Mesendoderm (in vitro differentiated cells): ENCODE results near the gene TLNRD1.

Experiments
- DNase-seq: peaks from one replicate; pipeline ENCODE4 v3.0.0; 2013
- H2AK5ac ChIP-seq: 2 replicates; pipeline ENCODE4 v1.6.1; 2013; ENCODE audit warnings: low read length, inconsistent platforms
- H2BK120ac ChIP-seq: 2 replicates; pipeline ENCODE4 v1.6.1; 2013; ENCODE audit warnings: low read depth, mild to moderate bottlenecking, low read length, moderate library complexity, mixed read lengths
- H2BK15ac ChIP-seq: replicated peaks from 2 replicates; pipeline ENCODE4 v1.6.1; 2013; ENCODE audit warnings: low read depth, mild to moderate bottlenecking, moderate library complexity
- H2BK5ac ChIP-seq: 2 replicates; pipeline ENCODE4 v1.6.1; 2013; ENCODE audit warnings: low read length, inconsistent platforms
- H3K18ac ChIP-seq: 2 replicates; pipeline ENCODE4 v1.6.1; 2013; ENCODE audit warnings: mild to moderate bottlenecking, low read length, mixed read lengths
- H3K23ac ChIP-seq: one replicate; pipeline ENCODE4 v1.6.1; 2013; ENCODE audit warnings: low read length
- H3K27ac ChIP-seq: 2 replicates; pipeline ENCODE4 v1.5.1; 2013; ENCODE audit warnings: low read depth, mild to moderate bottlenecking, inconsistent platforms, low read length, moderate library complexity
- H3K27me3 ChIP-seq: 2 replicates; pipeline ENCODE4 v1.6.1; 2013; ENCODE audit warnings: low read length, control low read depth, mild to moderate bottlenecking, inconsistent platforms; ENCODE audit not compliant: insufficient read depth, poor library complexity
- H3K36me3 ChIP-seq: 2 replicates; pipeline ENCODE4 v1.6.1; 2013; ENCODE audit warnings: low read length, inconsistent platforms; ENCODE audit not compliant: control insufficient read depth, insufficient read depth
- H3K4ac ChIP-seq: one replicate; pipeline ENCODE4 v1.6.1; 2013; ENCODE audit warnings: low read depth, mild to moderate bottlenecking, low read length, moderate library complexity
- H3K4me1 ChIP-seq: 2 replicates; pipeline ENCODE4 v1.6.1; 2013; ENCODE audit warnings: low read depth, low read length, inconsistent platforms; ENCODE audit not compliant: control insufficient read depth
- H3K4me2 ChIP-seq: 2 replicates; pipeline ENCODE4 v1.6.1; 2013; ENCODE audit warnings: low read length
- H3K4me3 ChIP-seq: 2 replicates; pipeline ENCODE4 v1.5.1; 2013; ENCODE audit warnings: mild to moderate bottlenecking, low read length
- H3K56ac ChIP-seq: one replicate; pipeline ENCODE4 v1.6.1; 2013; ENCODE audit warnings: low read length
- H3K79me1 ChIP-seq: 2 replicates; pipeline ENCODE4 v1.6.1; 2013; ENCODE audit warnings: low read length, inconsistent platforms
- H3K79me2 ChIP-seq: 2 replicates; pipeline ENCODE4 v1.6.1; 2013; ENCODE audit warnings: mild to moderate bottlenecking, low read length; ENCODE audit not compliant: control insufficient read depth, insufficient read depth
- H3K9ac ChIP-seq: 2 replicates; pipeline ENCODE4 v1.6.1; 2013; ENCODE audit warnings: low read length, inconsistent platforms
- H4K5ac ChIP-seq: one replicate; pipeline ENCODE4 v1.6.1; 2013; ENCODE audit warnings: low read length
- H4K8ac ChIP-seq: one replicate; pipeline ENCODE4 v1.6.1; 2013; ENCODE audit warnings: low read depth, mild to moderate bottlenecking, control low read depth, low read length, moderate library complexity
- WGBS: extraction: QIAGEN DNeasy Blood & Tissue Kit; methylation state at CpG from one replicate; pipeline ENCODE4 v1.1.7; 2013; ENCODE audit warnings: low lambda C conversion rate, missing lambda C conversion rate; ENCODE audit not compliant: insufficient coverage; ENCODE audit errors: extremely low coverage; 5-methylcytosine and 5-hydroxymethylcytosine counted together

The TLNRD1 gene

GRCh38 chr15:81043281-81043934 lies 42.7 kb downstream of the TLNRD1 start:
- no peak overlapping the region for H3K18ac ChIP-seq
- no peak overlapping the region for H3K4me3 ChIP-seq
- H4K5ac ChIP-seq: no peak overlapping the region
- no peaks in the 10 kb centered on the region for H3K27me3 ChIP-seq
- H3K4me1 ChIP-seq: no peaks in the 10 kb centered on the region
- H2AK5ac ChIP-seq: no peak overlapping the region
- H2BK15ac ChIP-seq: no peak overlapping the region
- H4K8ac ChIP-seq: no peak overlapping the region
- H3K36me3 ChIP-seq: no peaks in the 10 kb centered on the region
- no peak overlapping the region for H3K27ac ChIP-seq
- no peak overlapping the region for H3K9ac ChIP-seq
- no peak overlapping the region for H3K56ac ChIP-seq
- H3K4ac ChIP-seq: no peak overlapping the region
- H2BK120ac ChIP-seq: no peak overlapping the region
- H3K23ac ChIP-seq: no peak overlapping the region
- H3K79me1 ChIP-seq: no peaks in the 10 kb centered on the region
- H3K79me2 ChIP-seq: no peaks in the 10 kb centered on the region
- no peak overlapping the region for H2BK5ac ChIP-seq
- no CpG with 5 or more reads among the region's 2 CpGs for WGBS
- H3K4me2 ChIP-seq: no peak overlapping the region
- DNase-seq: no peak

- Histone ChIP-seq H3K36me3 (no peaks in the 10 kb centered on the region), H3K23ac (no peak overlapping the region), H4K5ac (no peak overlapping the region), H2AK5ac (no peak overlapping the region), H4K8ac (no peak overlapping the region), H2BK5ac (no peak overlapping the region), H3K4me1 (no peaks in the 10 kb centered on the region), H2BK120ac (no peak overlapping the region), H3K56ac (no peak overlapping the region), H3K4me3 (no peak overlapping the region), H2BK15ac (no peak overlapping the region), H3K27ac (no peak overlapping the region), H3K79me1 (no peaks in the 10 kb centered on the region), H3K18ac (no peak overlapping the region), H3K27me3 (no peaks in the 10 kb centered on the region), H3K4me2 (no peak overlapping the region), H3K79me2 (no peaks in the 10 kb centered on the region), H3K9ac (no peak overlapping the region), H3K4ac (no peak overlapping the region)
- no peak for DNase-seq
- WGBS: no CpG with 5 or more reads among the region's 6 CpGs
Observed at GRCh38 chr15:81043935-81044575, 43.3 kb downstream of the TLNRD1 start.

- Histone ChIP-seq H3K27ac (no peak overlapping the region), H2BK120ac (no peak overlapping the region), H3K4me1 (no peaks in the 10 kb centered on the region), H3K36me3 (no peaks in the 10 kb centered on the region), H3K27me3 (no peaks in the 10 kb centered on the region), H3K56ac (no peak overlapping the region), H3K4me3 (no peak overlapping the region), H2BK5ac (no peak overlapping the region), H2BK15ac (no peak overlapping the region), H3K23ac (no peak overlapping the region), H3K4ac (no peak overlapping the region), H4K5ac (no peak overlapping the region), H3K9ac (no peak overlapping the region), H4K8ac (no peak overlapping the region), H3K4me2 (no peak overlapping the region), H3K18ac (no peak overlapping the region), H3K79me2 (no peaks in the 10 kb centered on the region), H2AK5ac (no peak overlapping the region), H3K79me1 (no peaks in the 10 kb centered on the region)
- WGBS: no CpG with 5 or more reads among the region's 2 CpGs
- no peak for DNase-seq
Observed at GRCh38 chr15:81046290-81046689, 45.6 kb downstream of the TLNRD1 start.

GRCh38 chr15:81047928-81048327 lies 47.2 kb downstream of the TLNRD1 start:
- no peaks in the 10 kb centered on the region for H3K27me3 ChIP-seq
- WGBS: no CpG with 5 or more reads among the region's 3 CpGs
- no peak overlapping the region for H2BK15ac ChIP-seq

GRCh38 chr15:81049835-81050234 lies 49.1 kb downstream of the TLNRD1 start:
- H3K27me3 ChIP-seq: no peaks in the 10 kb centered on the region
- WGBS: no CpG with 5 or more reads among the region's 4 CpGs
- no peak overlapping the region for H2BK120ac ChIP-seq
- H3K4me2 ChIP-seq: no peak overlapping the region
- no peak overlapping the region for H4K8ac ChIP-seq
- H2BK5ac ChIP-seq: no peak overlapping the region
- H3K4me3 ChIP-seq: no peak overlapping the region
- no peak overlapping the region for H3K4ac ChIP-seq
- no peak overlapping the region for H2BK15ac ChIP-seq
- no peak overlapping the region for H2AK5ac ChIP-seq
- H4K5ac ChIP-seq: no peak overlapping the region
- H3K9ac ChIP-seq: no peak overlapping the region
- no peak for DNase-seq
- no peak overlapping the region for H3K23ac ChIP-seq
- H3K79me2 ChIP-seq: no peaks in the 10 kb centered on the region
- no peak overlapping the region for H3K27ac ChIP-seq
- H3K79me1 ChIP-seq: no peaks in the 10 kb centered on the region
- no peaks in the 10 kb centered on the region for H3K36me3 ChIP-seq
- H3K4me1 ChIP-seq: no peaks in the 10 kb centered on the region
- H3K56ac ChIP-seq: no peak overlapping the region
- H3K18ac ChIP-seq: no peak overlapping the region

More at GRCh38 chr15:81047928-81048327, 47.2 kb downstream of the TLNRD1 start:
- Histone ChIP-seq H3K23ac (no peak overlapping the region), H4K5ac (no peak overlapping the region), H3K4me1 (no peaks in the 10 kb centered on the region), H3K9ac (no peak overlapping the region), H3K4me3 (no peak overlapping the region), H3K56ac (no peak overlapping the region), H3K18ac (no peak overlapping the region), H3K4me2 (no peak overlapping the region), H2BK120ac (no peak overlapping the region), H2BK5ac (no peak overlapping the region), H3K4ac (no peak overlapping the region), H3K36me3 (no peaks in the 10 kb centered on the region), H3K79me2 (no peaks in the 10 kb centered on the region), H3K27ac (no peak overlapping the region), H2AK5ac (no peak overlapping the region), H4K8ac (no peak overlapping the region), H3K79me1 (no peaks in the 10 kb centered on the region)
- no peak for DNase-seq

DNA sequence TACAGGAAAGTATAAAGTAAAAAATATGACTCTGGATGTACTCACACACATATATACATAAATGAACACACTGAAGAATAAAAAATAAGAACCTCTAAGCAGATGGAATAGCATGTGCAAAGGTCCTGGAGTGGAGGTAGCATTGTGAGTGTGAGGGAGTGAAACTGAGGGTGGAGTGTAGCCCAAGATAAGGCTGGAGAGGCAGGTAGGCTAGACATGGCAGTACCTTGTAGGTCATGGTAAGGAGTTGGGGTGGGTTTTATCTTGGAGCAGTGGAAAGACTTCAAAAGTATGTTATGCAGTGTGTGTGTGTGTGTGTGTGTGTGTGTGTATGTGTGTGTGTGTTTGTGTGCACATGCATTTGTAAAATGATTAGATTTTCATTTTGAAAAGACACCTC lies 49.5 kb downstream of the TLNRD1 start:
- Histone ChIP-seq H2BK15ac (no peak overlapping the region), H3K4me2 (no peak overlapping the region), H3K56ac (no peak overlapping the region), H3K27ac (no peak overlapping the region), H3K79me1 (no peaks in the 10 kb centered on the region), H3K23ac (no peak overlapping the region), H4K8ac (no peak overlapping the region), H3K27me3 (no peaks in the 10 kb centered on the region), H4K5ac (no peak overlapping the region), H3K4me1 (no peaks in the 10 kb centered on the region), H3K9ac (no peak overlapping the region), H3K4ac (no peak overlapping the region), H2BK120ac (no peak overlapping the region), H3K36me3 (no peaks in the 10 kb centered on the region), H2AK5ac (no peak overlapping the region), H3K4me3 (no peak overlapping the region), H3K18ac (no peak overlapping the region), H2BK5ac (no peak overlapping the region), H3K79me2 (no peaks in the 10 kb centered on the region)
- DNase-seq: no peak
